AG20443 (cell line): ENCODE measurements around the gene MIA2.

Experiments
- DNase-seq: peaks from one replicate; pipeline ENCODE4 v3.0.0; 2012; ENCODE audit warnings: low spot score, mixed read lengths

MIA2 gene

DNA sequence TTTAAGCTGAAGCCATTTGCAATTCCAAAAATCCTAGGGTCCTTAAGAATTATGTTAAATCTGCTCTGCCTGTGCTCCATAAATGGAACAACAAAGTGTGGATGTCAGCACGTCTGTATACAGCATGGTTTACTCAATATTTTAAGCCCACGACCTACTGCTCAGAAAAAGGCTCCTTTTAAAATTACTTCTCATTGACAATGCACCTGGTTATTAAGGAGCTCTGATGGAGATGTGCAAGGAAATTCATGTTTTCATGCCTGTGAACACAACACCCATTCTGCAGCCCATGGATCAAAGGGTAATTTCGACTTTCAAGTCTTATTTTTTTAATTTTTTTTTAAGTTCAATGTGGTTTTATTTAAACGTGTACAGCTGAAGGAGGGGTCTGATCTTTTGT lies 150.5 kb downstream of the MIA2 start:
- DNase-seq, result no peak

- no peak for DNase-seq
These were observed 159.6 kb downstream of the MIA2 start for GRCh38 chr14:39393289-39393688.

DNA sequence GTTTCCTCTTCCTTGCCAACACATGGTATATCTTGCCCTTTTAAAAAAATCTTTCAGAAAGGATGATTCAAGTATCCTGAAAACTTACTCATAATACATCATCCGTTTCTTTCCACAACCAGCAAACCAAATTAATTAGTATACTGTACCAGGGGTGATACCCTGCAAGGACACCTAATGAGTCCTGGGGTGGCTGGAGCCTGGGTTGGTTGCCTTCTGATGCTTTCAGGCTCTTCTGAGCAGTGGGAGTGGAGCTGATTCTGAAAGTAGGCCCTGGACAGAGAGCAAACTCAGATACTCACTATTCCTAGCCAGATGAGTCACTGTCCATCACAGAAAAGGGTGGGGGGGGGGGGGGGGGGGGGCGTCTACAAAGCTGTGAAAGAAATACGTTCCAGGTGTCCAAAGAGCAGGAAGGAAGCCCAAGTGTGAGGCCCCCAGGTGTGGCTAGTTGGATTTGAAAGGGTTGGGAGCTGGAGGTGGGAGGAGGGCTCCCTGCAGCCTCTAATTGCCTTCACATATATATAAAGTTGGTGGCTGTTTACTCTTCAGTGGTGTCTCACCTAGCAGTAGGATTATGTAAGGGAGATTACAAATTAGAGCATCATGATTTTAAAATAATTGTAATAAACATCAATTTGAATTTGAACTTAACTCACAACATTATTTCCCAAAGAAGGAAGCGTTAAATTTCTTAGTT lies 162.0 kb downstream of the MIA2 start:
- peak; percentile 32 for DNase-seq

DNA sequence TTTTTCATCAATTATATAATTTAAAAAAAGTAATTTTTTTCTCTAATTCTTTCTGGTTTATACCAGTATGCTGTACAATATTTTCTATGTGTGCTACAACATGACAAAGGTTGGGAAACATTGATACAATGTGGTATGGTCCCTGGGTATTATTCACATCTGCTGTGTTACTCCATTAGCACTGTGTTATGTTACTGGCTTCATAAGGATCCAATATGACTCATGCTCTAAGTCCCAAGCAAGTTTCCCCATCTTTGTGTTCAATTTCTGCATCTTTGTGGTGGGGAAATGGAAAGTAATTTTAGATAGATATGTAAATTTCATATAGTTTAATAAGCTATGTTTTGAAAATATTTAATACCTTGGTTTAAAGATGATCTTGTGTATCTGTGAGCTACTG lies 162.7 kb downstream of the MIA2 start:
- DNase-seq, result peak; percentile 32

DNA sequence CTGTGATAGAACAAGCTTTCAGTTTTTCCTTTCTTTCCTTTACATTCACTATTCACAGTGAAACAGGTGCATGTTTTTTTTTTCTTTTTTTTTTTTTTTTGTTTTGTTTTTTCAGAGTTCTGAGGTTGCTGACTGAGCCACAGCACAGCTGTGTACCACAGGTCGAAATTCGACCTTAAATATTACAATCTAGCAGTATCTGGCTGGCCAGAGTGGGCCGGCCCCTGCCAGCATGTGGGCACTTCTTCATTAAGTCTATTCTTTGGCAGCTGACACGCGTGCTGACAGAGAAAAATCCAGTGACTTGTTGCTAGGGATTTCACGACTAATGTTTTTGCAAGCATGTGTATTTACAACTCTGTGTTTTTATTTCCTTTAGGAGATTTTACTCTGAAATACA lies 164.7 kb downstream of the MIA2 start:
- no peak for DNase-seq

DNA sequence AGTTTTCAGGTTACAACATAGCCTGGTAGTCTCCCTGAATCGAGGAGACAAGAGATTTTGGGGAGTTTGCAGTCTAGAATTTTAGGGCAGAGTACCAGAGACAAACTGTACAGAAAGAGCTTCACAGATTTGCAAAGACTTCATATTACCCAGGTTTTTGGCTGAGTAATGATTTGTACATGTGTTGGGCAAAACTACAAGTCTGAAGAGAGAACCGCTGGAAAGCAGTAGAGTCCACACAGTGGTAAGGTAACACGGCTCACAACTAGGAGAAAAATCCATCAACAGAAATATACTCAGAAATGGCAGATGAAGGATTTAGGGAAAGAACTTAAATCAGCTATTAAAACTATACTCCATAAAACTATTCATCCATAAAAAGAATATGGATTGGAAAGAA lies 172.8 kb downstream of the MIA2 start:
- peak; percentile 46 for DNase-seq

DNA sequence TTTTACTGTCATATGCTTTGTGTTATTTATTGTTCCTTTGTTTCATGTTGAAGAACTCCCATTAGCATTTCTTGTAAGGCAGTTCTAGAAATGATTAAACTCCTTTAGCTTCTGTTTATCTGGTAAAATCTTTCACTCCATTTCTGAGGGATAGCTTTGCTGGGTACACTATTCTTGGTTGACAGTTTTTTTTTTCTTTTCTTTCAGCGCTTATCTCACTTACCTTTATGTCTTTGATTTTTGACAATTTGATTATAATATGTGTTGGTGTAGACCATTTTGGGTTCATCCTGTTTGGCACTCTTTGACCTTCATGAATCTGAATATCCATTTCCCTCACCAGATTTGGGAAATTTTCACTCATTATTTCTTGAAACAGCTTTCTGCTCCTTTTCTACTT lies 182.4 kb downstream of the MIA2 start:
- no peak for DNase-seq

GRCh38 chr14:39417014-39417413 lies 183.3 kb downstream of the MIA2 start:
- DNase-seq, result no peak

- DNase-seq, result peak; percentile 11
These were observed 185.6 kb downstream of the MIA2 start for GRCh38 chr14:39419272-39419671.

GRCh38 chr14:39422243-39422642 lies 188.5 kb downstream of the MIA2 start:
- no peak for DNase-seq

DNA sequence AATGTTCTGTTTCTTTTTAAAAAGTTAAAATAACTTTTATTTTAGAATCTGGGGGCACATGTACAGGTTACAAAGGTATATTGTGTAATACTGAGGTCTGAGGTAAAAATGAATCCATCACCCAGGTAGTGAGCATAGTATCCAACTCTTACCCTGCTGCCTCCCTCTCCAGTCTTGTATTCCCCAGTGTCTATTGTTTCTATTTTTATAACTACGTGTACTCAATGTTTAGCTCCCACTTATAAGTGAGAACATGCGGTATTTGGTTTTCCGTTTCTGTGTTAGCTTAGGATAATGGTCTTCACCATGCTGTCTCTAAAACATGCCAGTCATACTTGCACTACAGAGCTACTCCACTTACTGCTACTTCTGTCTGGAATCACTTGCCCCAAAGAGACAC lies 190.1 kb downstream of the MIA2 start:
- DNase-seq, result no peak

- DNase-seq, result no peak
These were observed 192.2 kb downstream of the MIA2 start for GRCh38 chr14:39425947-39426346.

- DNase-seq, result peak; percentile 51
These were observed 192.9 kb downstream of the MIA2 start for GRCh38 chr14:39426605-39427004.

GRCh38 chr14:39428118-39428517 lies 194.4 kb downstream of the MIA2 start:
- no peak for DNase-seq

- peak; percentile 16 for DNase-seq
These were observed 197.2 kb downstream of the MIA2 start for GRCh38 chr14:39430762-39431415.

DNA sequence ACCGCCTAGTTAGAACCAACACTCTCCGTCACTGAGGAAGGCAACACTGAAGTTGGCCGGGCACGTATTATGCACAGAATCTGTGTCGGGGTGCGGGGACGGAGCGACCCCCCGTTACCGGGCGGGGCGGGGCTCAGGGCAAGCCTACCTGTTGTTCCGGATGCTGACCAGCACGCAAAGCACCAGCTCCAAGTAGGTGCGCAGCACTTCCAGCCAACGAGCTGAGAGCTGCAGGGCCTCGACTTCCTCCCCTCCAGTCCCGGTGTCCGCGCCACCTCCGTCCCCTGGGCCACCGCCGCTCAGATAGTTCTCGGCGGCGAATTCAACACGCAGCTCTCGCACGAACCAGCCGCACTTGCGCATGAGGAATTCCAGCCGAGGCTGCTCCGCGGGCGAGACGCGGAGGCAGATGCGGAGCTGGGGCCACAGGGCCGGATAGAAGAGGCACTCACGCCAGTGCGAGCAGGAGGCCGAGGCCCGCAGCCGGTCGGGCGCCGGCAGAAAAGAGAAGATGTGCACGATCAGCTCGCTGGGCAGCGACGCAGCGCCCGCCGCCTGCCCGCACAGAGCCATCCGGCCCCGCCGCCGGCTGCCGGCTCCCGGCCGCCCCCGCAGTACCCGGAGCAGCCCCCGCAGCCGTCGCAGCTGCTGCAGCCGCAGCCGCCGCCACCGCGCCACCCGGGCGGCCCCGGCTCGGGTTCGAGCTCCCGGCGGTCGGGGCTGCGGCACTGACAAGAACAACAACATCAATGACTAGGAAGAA lies 197.9 kb downstream of the MIA2 start:
- DNase-seq, result peak; percentile 43

GRCh38 chr14:39432179-39432618 lies 198.5 kb downstream of the MIA2 start, which contains the start of gene FBXO33:
Gene FBXO33, minus strand, starts transcription at chr14:39432433. Its CDS starts 271 bp downstream, at chr14:39432162.
- DNase-seq, result peak; percentile 97

DNA sequence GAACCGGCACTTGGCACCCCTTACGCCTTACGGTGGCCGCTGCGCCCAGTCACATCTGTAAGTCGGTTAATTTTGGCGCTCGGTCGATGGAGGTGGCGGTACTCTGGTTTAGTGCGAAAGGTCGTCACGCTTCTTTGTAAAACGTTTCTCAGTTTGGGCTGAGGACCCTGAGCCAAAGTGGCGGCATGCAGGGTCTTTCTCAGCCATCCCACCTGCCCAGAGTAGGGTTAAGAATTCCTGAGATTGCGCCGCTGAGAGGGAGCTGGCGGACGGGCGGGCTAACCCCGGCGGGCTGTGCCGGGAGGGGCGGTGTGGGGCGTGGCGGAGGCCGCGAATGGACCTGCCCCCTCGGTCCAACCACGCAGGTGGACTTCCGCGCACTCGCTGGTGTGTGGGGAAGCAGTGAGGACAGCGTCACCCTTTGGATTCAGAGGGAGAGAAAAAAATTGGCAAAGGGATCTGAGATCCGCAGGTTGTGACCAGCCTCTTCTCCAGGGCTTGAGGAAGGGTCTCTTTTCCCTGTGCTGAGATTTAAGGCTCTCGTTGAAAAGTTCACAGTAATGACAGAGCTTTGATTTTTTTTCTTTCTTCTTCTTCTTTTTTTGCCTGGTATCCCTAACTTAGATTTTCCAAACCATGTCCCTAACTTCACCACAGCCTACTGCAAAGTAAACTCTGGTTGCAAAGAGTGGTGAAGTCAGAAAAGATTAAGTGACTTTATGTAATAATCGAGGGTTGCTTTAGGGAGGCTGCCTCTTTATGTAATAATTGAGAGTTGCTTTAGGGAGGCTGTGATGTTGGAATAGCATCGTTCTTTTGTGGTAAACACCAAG lies 199.1 kb downstream of the MIA2 start:
- DNase-seq, result peak; percentile 85

GRCh38 chr14:39433452-39433813 lies 199.7 kb downstream of the MIA2 start:
- DNase-seq, result no peak

GRCh38 chr14:39434401-39434800 lies 200.7 kb downstream of the MIA2 start:
- no peak for DNase-seq

- no peak for DNase-seq
These were observed 201.5 kb downstream of the MIA2 start for GRCh38 chr14:39435241-39435640.
